Astrocyte of the hippocampus (primary cell): Measurements from ENCODE around the gene CPLX3.

Experiments
- DNase-seq: peaks from one replicate; pipeline ENCODE4 v3.0.0; 2011; ENCODE audit warnings: low read depth, low spot score

Gene CPLX3

GRCh38 chr15:74843891-74844299, 17.5 kb downstream of the CPLX3 start:
- no peak for DNase-seq

DNA sequence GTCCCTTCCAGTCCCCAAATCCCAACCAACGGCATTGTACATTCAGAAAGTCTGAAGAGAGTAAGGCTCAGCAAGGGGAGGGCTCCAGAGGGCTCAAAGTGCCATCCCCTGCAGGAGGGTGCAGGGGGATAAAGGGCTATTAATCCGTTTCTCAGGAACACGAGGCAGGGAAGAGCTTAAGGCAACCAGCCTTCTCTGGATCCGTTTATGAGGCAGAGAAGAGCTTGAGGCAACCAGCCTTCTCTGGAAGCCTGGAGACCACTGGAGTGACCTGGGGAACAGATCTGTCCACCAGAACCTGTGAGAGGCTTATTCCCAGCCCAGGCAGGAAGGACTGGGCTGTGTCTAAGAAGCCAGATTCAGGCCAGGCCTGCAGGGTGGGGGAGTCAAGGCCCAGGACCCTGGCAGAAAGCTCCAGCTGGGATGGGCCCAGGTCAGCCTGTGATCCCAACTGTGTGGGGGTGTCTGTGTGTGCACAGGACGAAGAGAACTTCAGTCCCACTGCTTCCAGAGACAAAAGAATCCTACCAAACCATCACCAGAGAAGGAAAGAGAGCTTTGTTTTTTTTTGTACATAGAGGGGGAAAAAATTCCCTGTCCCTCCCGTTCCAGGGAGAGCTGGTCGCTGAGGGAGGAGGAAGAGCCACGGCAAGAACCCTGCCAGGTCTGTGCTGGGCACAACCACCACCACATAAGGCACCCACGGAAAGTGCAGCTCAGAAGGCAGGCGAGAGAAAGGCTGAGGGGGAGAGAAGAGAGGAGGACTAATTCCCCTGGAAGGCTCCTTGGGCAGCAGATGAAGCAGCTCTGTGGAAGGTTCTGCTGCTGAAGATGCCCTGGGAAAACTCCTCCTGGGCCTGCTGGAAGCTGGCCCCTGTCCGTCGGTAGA, 18.1 kb downstream of the CPLX3 start:
- DNase-seq, result no peak

DNA sequence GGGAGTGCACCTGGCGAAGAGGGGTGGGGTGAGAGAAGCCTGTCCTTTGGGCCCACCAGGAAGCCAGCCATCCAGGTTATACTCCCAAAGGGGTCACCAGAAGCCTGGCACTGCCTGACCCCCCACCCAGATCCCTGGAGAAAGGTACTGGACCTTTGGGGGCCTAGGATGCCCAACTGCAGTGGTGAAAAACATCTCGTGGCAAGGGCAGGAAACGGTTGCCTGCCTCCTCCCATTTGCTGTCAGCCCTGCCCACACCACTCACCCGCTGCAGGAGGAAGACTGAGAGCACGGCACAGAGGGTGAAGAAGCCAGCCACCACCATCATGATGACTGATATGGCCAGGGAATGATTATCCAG, 18.8 kb downstream of the CPLX3 start:
- DNase-seq, result no peak

DNA sequence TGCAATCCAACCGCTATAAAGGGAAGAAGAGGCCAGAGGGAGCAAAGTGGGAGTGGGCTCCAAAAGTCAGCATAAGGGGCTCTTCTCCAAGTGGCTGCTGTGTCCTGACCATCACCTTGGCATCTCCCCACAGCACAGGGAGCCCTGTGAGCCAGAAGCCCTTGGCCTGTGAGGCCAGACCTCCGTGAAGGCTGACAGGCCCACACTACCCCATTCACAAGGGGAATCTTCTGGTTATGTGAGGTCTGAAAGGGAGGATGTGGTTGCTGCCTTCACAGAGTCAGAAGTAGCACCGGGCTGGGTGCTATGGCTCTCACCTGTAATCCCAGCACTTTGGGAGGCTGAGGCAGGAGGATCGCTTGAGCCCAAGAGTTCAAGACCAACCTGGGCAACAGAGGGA, 19.2 kb downstream of the CPLX3 start:
- no peak for DNase-seq

DNA sequence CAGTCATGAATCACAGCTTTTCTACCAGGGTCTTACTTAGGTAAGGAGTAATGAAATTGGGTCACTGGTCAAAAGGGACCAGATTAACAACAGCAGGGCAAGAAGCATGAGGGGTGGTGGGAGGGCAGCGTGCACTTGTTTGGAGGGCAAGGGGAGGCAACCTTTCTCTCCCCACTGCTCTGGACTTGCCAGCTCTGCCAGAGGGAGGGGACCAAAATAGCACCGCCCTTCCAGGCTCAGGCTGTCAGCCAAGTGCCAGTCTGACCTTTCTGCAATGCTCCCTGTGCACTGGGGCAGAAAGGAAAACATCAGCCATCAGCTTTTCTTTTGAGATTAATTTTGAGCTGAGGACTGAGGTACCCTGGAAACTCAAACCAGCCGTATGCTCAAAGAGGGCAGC, 21.0 kb downstream of the CPLX3 start:
- peak; percentile 22 for DNase-seq

DNA sequence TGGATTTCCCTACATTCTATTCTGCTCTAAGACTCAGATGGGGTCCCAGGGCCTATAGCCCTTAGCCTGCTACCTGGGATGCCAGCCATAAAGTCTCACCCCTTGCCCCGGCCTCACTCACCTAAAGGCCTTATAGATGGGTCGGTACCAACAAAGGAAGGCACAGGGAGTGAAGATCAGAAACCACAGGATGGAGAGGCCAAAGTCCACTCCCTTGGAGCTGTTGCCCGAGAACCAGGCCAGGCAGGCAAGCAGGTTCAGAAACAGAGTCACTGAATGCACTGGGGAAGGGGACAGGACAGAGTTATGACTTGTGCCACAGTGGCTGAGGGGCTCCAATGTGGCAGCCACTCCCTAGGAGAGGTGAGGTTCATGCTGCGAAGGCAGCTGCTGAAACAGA, 24.0 kb downstream of the CPLX3 start:
- DNase-seq, result no peak

DNA sequence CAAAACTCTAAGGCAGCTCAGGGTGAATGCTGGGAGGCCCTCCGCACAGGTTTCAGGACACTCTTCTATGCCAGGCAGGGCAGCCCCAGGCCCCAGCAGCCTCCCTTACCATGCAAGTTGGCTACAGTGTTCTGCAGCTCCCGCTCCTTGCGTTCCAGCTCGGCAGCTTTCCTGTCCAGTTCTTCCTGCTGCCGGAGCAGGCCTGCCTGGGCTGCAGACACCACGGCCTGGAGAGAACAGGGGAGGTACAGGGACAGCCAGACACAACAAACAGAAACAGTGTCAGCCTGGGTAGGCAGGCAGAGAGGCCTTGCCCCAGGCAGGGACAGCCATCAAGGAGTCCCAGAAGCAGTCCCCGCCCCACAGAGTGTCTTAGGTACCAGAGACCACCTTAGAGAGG, 25.5 kb downstream of the CPLX3 start:
- DNase-seq, result no peak

- no peak for DNase-seq
These were observed 28.1 kb downstream of the CPLX3 start for GRCh38 chr15:74854453-74855022.

- no peak for DNase-seq
These were observed 29.4 kb downstream of the CPLX3 start for GRCh38 chr15:74855857-74856256.

- DNase-seq, result no peak
These were observed 30.1 kb downstream of the CPLX3 start for GRCh38 chr15:74856537-74856936.

DNA sequence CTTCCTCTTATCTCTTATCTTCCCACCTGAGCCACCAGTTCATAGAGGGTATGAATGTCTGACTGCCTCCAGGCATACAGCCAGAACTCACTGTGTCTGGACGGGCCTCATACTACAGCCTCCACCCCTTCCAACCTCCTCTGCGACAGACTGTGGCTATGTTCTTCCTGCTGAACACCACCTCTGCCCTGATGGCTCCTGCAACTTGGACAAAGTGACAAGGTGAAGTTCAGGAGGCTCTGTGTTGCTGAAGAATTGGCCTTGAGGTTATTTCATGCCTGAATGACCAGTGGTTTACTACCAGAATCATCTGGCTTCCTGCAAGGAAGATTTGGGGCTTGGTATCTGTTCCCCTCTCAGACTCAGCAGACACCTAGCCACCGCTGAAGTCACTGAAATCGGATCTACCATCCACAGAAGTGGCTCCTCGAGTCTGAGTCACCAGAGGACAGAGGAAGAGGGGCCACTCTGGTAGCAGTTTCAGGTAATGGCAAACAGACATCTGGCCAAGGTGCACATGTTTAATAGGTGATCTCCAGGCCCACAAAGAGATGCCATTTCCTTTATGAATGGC, 30.7 kb downstream of the CPLX3 start:
- DNase-seq, result no peak

DNA sequence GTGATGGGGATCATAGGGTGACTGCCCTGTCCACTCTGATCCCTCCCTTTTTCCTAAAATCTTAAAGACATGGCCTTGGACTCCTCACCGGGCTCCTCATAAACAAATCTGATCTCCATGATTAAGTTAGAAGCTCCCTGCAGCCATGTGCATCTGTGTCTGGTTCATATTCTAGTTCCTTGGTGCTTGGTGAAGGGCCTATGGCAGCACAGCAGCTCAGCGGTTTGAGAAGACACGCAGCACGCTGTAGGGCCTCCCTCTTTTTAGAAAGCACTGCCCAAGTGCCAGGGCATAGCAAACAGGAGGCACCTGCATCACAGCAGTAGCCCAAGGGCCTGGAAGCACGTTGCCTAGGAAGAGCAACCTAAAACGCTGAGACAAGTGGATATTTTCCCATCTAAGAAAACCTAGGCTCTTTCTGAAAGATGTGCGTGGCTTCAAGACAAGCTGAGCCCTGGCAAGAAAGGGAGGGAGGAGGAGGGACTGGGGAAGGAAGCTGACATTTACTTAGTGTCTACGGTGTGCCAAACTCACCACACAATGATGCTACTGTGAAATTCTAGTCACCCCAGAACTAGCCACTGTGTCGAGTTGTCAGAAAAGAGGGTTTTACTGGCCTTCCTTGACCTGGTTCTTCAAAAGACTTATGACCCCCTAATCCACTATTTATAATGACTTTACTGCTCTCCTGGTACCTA, 31.4 kb downstream of the CPLX3 start:
- no peak for DNase-seq

- DNase-seq, result no peak
These were observed 31.9 kb downstream of the CPLX3 start for GRCh38 chr15:74858369-74858740.

DNA sequence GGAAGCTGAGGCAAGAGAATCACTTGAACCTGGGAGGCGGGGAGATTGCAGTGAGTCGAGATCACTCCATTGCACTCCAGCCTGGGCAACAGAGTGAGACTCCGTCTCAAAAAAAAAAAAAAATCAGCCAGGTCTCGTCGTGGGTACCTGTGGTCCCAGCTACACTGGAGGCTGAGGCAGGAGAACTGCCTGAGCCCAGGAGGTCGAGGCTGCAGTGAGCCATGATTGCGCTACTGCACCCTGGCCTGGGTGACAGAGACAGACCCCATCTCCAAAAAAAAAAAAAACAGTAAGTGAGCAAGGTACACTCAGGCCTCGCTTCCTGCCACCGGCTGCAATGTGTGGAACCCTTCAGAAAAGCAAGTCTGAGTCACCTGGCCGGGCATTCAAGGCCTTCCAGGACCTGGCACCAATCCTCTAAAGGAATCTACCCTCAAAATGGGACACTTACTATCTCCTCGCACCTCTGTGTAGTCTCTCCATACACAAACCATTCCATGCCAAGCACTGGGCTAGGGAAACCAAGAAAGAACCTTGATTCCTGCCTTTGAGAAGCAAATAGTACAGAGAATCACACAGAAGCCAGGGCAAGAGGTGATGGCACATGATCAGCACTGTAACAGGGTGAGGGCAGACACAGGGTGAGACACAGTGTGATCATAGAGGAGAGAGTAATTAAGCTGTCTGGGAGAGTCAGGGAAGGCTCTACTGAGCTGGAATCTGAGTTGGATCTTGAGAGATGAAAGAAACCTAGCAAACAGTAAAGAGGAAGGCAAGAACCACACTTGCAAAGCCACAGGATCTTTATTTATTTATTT, 37.0 kb downstream of the CPLX3 start:
- peak; percentile 50 for DNase-seq

DNA sequence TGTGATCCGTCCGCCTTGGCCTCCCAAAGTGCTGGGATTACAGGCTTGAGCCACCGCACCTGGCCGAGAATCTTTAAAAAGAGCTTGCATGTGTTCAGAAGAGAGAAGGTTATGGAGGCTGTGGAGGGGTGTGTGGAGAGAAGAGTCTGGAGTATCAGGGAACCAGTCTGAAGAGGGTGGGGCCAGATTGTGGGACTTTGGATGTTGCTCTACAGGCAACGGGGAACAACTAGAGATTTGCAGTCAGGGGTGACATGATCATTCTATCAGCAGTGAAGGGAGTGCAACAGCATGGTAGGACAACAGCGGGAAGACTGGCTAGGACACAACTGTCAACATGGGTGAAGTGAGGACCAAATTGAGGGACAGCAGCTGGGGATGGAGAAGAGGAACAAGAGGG, 37.9 kb downstream of the CPLX3 start:
- no peak for DNase-seq

DNA sequence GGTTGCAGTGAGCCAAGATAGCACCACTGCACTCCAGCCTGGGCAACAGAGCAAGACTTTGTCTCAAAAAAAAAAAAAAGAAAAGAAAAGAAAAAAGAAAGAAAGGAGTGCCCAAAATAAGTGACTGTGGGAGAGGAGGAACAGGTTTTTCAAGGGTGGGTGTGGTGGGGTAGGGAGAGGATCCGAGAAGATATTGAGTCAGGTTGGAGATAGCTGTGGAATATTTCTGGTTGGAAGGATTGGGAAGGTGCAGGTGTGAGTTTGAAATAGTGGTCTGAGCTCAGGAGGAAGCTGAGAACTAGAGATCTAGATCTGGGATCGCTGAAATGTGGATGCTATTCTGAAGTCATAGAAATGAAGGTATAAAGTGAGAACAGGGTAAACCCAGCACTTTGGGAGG, 38.9 kb downstream of the CPLX3 start:
- DNase-seq, result no peak

DNA sequence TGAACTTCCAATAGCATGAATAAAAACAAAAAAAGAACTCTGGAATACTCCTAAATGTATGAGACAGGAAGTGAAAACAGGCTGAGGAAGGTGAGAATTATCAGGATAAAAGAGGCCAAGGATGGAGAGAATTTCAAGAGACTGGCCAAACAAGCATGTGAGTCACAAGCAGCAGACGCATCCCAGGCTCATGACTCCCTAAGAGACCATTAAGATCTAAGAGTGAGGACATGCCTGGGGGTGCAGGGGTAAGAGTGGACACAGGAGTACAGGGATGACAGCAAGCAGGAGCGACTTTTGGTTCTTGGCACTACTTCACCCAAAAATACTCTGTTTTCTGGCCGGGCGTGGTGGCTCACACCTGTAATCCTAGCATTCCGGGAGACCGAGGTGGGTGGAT, 39.7 kb downstream of the CPLX3 start:
- peak; percentile 56 for DNase-seq

GRCh38 chr15:74867466-74868038, 41.1 kb downstream of the CPLX3 start:
- DNase-seq, result no peak

- no peak for DNase-seq
These were observed 41.6 kb downstream of the CPLX3 start for GRCh38 chr15:74868059-74868458.

DNA sequence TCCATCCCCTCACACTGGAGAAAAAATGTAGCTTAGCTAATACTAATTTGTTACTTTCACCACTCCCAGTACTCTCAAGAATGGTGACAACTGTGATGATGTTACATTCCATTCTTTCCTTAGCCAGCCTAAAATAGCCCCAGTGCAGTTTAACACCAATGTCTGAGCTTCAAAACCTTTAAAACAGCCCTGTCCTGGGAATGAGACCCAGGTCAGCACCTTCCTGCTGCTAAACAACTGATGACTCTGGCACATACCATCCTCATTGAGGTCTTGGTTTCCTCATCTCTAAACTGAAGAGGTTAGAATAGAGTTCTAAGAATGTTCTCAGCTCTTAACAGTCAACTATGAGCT, 42.9 kb downstream of the CPLX3 start:
- DNase-seq, result no peak

- DNase-seq, result no peak
These were observed 43.4 kb downstream of the CPLX3 start for GRCh38 chr15:74869726-74870407.
